Activated CD4-positive, CD25-positive, alpha-beta regulatory T cell treated with anti-CD3 and anti-CD28 coated beads, Interleukin-2, amount 50 U/mL, for 72 hours (primary cell): ENCODE results near the gene ALPK1.
"Not testable (repeated sequence)": the region's sequence is repeated elsewhere in the genome, so short reads cannot be mapped to it uniquely, and the experiment has no call there.

Experiments used
- DNase-seq: peaks from one replicate; pipeline ENCODE4 v3.0.0; 2021

The ALPK1 gene

DNA sequence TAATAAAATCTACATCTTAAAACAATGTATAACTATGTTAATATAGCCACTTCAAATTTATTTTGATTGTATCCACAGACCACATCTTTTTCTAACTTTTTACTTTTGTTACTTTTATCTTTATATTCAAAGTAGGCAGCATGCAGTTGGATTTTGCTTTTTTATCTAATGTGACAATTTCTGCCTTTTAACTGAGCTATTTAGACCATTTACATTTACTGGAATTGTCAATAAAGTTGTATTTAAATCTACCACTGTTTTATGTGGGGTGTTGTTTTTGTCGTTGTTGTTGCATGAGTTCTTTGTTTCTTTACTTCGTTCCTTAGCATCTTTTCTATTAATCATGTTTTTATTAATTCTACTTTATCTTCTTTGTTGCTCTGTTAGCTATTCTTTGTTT is 176.8 kb downstream of the ALPK1 start:
- no peak for DNase-seq

DNA sequence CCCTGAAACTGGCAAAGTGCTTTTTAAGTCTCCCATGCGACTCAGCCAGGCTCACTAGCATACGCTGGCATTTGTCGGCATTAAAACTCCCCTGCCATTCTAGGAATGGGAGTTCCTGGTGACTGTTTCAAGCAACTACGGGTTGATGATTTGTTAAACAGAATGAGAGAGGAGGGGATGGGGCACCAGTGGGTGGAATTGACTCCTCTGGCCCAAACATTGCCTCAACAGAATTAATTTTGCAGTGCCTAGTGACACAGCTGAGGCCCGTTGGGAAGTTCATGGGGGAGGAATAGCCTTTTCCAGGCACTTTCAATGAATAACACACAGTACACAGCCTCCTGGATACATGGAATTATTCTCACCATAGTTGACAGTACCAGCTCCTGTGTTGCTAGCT is 188.8 kb downstream of the ALPK1 start:
- no peak for DNase-seq

DNA sequence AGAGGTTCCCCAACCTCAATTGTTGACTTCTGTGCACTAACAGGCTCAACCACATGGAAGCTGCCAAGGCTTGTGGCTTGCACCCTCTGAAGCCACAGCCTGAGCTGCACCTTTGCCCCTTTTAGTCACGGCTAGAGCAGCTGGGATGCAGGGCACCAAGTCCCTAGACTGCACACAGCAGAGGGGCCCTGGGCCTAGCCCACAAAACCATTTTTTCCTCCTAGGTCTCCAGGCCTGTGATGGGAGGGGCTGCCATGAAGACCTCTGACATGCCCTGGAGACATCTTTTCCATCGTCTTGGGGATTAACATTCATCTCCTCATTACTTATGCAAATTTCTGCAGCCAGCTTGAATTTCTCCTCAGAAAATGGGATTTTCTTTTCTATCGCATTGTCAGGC is 193.6 kb downstream of the ALPK1 start:
- DNase-seq: not testable (repeated sequence)
